HepG2 (cell line): ENCODE results near the gene GABRP.

Experiments
- BRCA1 ChIP-seq: sonication (generic); formaldehyde crosslinking; IDR thresholded peaks from 2 replicates; pipeline ENCODE4 v1.4.0; 2020; ENCODE audit warnings: missing genetic modification reagents
- CCAR2 ChIP-seq: fragments of 200-400 bp; formaldehyde crosslinking; optimal IDR thresholded peaks from 2 replicates; pipeline ENCODE3; 2018; ENCODE audit warnings: low read depth, mild to moderate bottlenecking, low read length, moderate library complexity
- EP300 ChIP-seq, 3 experiments: sonication (generic) in 1 of 3; formaldehyde crosslinking in 1 of 3; IDR thresholded peaks; 2 replicates each; pipeline versions ENCODE4 v1.5.1 to v1.6.1; 2011 to 2020; ENCODE audit warnings: low read depth in 2 of 3, low read length in 2 of 3, borderline replicate concordance in 1 of 3, improper control_type of control experiment in 1 of 3, mild to moderate bottlenecking in 1 of 3, missing genetic modification reagents in 1 of 3, moderate library complexity in 1 of 3
- EZH2 ChIP-seq: conservative IDR thresholded peaks from 2 replicates; pipeline ENCODE4 v1.6.1; 2012; ENCODE audit warnings: mild to moderate bottlenecking, low read depth, low read length, moderate library complexity
- MAFK ChIP-seq, 2 experiments: IDR thresholded peaks in 1 of 2; conservative IDR thresholded peaks in 1 of 2; 2 replicates each; pipeline ENCODE4 v1.6.1; 2011; ENCODE audit warnings: improper control_type of control experiment in 2 of 2, low read length in 2 of 2
- SMARCE1 ChIP-seq: fragments of 450-650 bp; IDR thresholded peaks from 2 replicates; pipeline ENCODE4 v1.6.1; 2017; ENCODE audit warnings: borderline replicate concordance
- SP2 ChIP-seq: sonication (generic); formaldehyde crosslinking; IDR thresholded peaks from 2 replicates; pipeline ENCODE4 v1.5.1; 2020; ENCODE audit warnings: mild to moderate bottlenecking, missing genetic modification reagents
- SRF ChIP-seq: IDR thresholded peaks from 2 replicates; pipeline ENCODE4 v1.6.1; 2011; ENCODE audit warnings: mild to moderate bottlenecking, low read depth, low read length, moderate library complexity
- ZNF598 ChIP-seq: sonication (generic); formaldehyde crosslinking; IDR thresholded peaks from 2 replicates; pipeline ENCODE4 v1.5.1; 2020; ENCODE audit warnings: mild to moderate bottlenecking, missing genetic modification reagents, borderline replicate concordance
- ZNF678 ChIP-seq: sonication (generic); formaldehyde crosslinking; IDR thresholded peaks from 2 replicates; pipeline ENCODE4 v1.4.0; 2020; ENCODE audit warnings: mild to moderate bottlenecking, missing genetic modification reagents
- TF ChIP-seq, protein P1 (sequence below): sonication (generic); formaldehyde crosslinking; IDR thresholded peaks from 2 replicates; pipeline ENCODE4 v1.5.0; 2020; ENCODE audit warnings: missing genetic modification reagents
- TF ChIP-seq, protein P2 (sequence below): sonication (generic); formaldehyde crosslinking; IDR thresholded peaks from 2 replicates; pipeline ENCODE4 v1.5.0; 2020; ENCODE audit warnings: mild to moderate bottlenecking, missing genetic modification reagents, moderate library complexity
- TF ChIP-seq, protein P3 (sequence below): sonication (generic); formaldehyde crosslinking; IDR thresholded peaks from 2 replicates; pipeline ENCODE4 v1.4.0; 2020; ENCODE audit warnings: mild to moderate bottlenecking, missing genetic modification reagents, borderline replicate concordance
- TF ChIP-seq, protein P4 (sequence below): IDR thresholded peaks from 2 replicates; pipeline ENCODE4 v1.6.1; 2016

DNA sequence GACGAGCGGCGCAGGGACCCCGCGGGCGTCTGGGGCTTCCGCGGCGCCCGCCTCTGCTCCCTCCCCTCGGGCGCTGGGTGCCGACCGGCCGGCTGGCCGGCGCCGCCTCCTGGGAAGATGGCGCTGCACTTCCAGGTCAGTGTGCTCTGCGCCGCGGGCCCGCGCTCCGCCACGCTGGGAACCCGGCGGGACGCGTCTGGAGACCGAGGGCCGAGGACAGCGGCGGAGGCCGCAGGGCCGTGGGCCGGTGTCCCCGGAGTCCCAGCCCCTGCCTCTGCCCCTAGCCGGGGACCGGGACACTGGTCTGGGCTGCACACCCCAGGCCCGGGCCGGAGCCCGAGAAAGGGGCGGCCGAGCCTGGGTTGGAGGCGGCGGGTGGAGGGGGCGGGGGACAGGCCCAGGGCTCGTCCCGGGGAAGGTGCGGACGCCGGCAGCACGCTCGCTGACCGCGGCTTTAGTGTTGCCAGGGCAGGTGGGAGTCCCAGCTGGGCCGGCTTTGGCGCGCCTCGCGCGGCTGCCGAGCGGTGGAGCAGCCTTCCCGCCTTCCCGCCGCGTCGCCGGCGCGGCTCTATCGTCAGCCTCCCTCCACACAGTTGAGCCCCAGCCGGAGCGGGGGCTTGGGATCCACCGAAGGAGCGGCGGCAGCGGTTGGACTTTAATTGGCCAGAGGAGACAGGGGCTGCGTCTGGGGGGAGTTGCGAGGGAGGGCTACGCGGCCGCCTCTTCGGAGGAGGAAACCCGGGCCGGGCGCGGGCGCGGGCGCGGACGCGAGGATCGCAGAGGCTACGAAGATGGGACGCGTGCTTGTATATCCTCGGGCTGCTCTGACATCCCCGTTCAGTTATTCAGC is 78.6 kb downstream of the GABRP start, which contains the start of gene RANBP17:
- TF ChIP-seq SRF: no peak
- no peak for TF ChIP-seq CCAR2
- no peak for TF ChIP-seq EZH2
- TF ChIP-seq, protein P1, sequence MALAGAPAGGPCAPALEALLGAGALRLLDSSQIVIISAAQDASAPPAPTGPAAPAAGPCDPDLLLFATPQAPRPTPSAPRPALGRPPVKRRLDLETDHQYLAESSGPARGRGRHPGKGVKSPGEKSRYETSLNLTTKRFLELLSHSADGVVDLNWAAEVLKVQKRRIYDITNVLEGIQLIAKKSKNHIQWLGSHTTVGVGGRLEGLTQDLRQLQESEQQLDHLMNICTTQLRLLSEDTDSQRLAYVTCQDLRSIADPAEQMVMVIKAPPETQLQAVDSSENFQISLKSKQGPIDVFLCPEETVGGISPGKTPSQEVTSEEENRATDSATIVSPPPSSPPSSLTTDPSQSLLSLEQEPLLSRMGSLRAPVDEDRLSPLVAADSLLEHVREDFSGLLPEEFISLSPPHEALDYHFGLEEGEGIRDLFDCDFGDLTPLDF (CRISPR knock-in tag): no peak
- TF ChIP-seq, protein P2, sequence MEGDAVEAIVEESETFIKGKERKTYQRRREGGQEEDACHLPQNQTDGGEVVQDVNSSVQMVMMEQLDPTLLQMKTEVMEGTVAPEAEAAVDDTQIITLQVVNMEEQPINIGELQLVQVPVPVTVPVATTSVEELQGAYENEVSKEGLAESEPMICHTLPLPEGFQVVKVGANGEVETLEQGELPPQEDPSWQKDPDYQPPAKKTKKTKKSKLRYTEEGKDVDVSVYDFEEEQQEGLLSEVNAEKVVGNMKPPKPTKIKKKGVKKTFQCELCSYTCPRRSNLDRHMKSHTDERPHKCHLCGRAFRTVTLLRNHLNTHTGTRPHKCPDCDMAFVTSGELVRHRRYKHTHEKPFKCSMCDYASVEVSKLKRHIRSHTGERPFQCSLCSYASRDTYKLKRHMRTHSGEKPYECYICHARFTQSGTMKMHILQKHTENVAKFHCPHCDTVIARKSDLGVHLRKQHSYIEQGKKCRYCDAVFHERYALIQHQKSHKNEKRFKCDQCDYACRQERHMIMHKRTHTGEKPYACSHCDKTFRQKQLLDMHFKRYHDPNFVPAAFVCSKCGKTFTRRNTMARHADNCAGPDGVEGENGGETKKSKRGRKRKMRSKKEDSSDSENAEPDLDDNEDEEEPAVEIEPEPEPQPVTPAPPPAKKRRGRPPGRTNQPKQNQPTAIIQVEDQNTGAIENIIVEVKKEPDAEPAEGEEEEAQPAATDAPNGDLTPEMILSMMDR (CRISPR knock-in tag): no peak
- TF ChIP-seq SMARCE1: no peak
- TF ChIP-seq, protein P3, sequence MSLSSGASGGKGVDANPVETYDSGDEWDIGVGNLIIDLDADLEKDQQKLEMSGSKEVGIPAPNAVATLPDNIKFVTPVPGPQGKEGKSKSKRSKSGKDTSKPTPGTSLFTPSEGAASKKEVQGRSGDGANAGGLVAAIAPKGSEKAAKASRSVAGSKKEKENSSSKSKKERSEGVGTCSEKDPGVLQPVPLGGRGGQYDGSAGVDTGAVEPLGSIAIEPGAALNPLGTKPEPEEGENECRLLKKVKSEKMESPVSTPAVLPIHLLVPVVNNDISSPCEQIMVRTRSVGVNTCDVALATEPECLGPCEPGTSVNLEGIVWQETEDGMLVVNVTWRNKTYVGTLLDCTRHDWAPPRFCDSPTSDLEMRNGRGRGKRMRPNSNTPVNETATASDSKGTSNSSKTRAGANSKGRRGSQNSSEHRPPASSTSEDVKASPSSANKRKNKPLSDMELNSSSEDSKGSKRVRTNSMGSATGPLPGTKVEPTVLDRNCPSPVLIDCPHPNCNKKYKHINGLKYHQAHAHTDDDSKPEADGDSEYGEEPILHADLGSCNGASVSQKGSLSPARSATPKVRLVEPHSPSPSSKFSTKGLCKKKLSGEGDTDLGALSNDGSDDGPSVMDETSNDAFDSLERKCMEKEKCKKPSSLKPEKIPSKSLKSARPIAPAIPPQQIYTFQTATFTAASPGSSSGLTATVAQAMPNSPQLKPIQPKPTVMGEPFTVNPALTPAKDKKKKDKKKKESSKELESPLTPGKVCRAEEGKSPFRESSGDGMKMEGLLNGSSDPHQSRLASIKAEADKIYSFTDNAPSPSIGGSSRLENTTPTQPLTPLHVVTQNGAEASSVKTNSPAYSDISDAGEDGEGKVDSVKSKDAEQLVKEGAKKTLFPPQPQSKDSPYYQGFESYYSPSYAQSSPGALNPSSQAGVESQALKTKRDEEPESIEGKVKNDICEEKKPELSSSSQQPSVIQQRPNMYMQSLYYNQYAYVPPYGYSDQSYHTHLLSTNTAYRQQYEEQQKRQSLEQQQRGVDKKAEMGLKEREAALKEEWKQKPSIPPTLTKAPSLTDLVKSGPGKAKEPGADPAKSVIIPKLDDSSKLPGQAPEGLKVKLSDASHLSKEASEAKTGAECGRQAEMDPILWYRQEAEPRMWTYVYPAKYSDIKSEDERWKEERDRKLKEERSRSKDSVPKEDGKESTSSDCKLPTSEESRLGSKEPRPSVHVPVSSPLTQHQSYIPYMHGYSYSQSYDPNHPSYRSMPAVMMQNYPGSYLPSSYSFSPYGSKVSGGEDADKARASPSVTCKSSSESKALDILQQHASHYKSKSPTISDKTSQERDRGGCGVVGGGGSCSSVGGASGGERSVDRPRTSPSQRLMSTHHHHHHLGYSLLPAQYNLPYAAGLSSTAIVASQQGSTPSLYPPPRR (CRISPR knock-in tag): no peak
- TF ChIP-seq, protein P4, sequence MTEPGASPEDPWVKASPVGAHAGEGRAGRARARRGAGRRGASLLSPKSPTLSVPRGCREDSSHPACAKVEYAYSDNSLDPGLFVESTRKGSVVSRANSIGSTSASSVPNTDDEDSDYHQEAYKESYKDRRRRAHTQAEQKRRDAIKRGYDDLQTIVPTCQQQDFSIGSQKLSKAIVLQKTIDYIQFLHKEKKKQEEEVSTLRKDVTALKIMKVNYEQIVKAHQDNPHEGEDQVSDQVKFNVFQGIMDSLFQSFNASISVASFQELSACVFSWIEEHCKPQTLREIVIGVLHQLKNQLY (CRISPR knock-in tag): no peak
- no peak for TF ChIP-seq SP2 (CRISPR knock-in tag)
- TF ChIP-seq ZNF598 (CRISPR knock-in tag): no peak
- no peak for TF ChIP-seq MAFK (conservative IDR thresholded peaks at IDR 0.05 in 1 of 2, IDR thresholded peaks at IDR 0.05 in 1 of 2; ENCODE audit: low read length in 2 of 2)
- no peak for TF ChIP-seq ZNF678 (CRISPR knock-in tag)
- no peak for TF ChIP-seq EP300 (IDR thresholded peaks at IDR 0.05; ENCODE audit: low read depth in 2 of 2, low read length in 2 of 2)
- no peak for TF ChIP-seq EP300 (CRISPR knock-in tag; IDR thresholded peaks at IDR 0.05; ENCODE audit: borderline replicate concordance)
- no peak for TF ChIP-seq BRCA1 (CRISPR knock-in tag)
